HG03103 (cell line): ENCODE measurements around the gene RINT1.

Experiments
- ATAC-seq: cut with Tn5 transposase; IDR thresholded peaks from one replicate; pipeline ENCODE4 v1.9.1; 2021; ENCODE audit warnings: low read depth; ENCODE audit not compliant: unreplicated experiment

RINT1 gene

GRCh38 chr7:105530546-105530945 lies 1.5 kb upstream of the RINT1 start:
- ATAC-seq, result no peak

GRCh38 chr7:105532709-105533460 lies 884 bp downstream of the RINT1 start:
- no peak for ATAC-seq

GRCh38 chr7:105538339-105538738 lies 6.3 kb downstream of the RINT1 start:
- ATAC-seq, result no peak

- no peak for ATAC-seq
Observed at GRCh38 chr7:105559926-105560325, 27.9 kb downstream of the RINT1 start.

- no peak for ATAC-seq
Observed at GRCh38 chr7:105565190-105565589, 33.2 kb downstream of the RINT1 start.

GRCh38 chr7:105567024-105567423 lies 35.0 kb downstream of the RINT1 start:
- ATAC-seq, result no peak

- ATAC-seq, result no peak
Observed at GRCh38 chr7:105567821-105568220, 35.8 kb downstream of the RINT1 start.

GRCh38 chr7:105571891-105572290 lies 39.9 kb downstream of the RINT1 start:
- no peak for ATAC-seq

- ATAC-seq, result no peak
Observed at GRCh38 chr7:105577251-105577650, 45.2 kb downstream of the RINT1 start.

GRCh38 chr7:105578496-105578895 lies 46.5 kb downstream of the RINT1 start:
- no peak for ATAC-seq

GRCh38 chr7:105580022-105580740 lies 48.2 kb downstream of the RINT1 start:
- ATAC-seq, result no peak

- ATAC-seq, result peak; percentile 82
Observed at GRCh38 chr7:105581066-105581811, 49.2 kb downstream of the RINT1 start, which contains the start of gene EFCAB10. Gene EFCAB10, minus strand, starts transcription at chr7:105581493. Its CDS starts 30 bp downstream, at chr7:105581463.

- no peak for ATAC-seq
Observed at GRCh38 chr7:105583061-105583460, 51.1 kb downstream of the RINT1 start.

- no peak for ATAC-seq
Observed at GRCh38 chr7:105584165-105584564, 52.2 kb downstream of the RINT1 start.

GRCh38 chr7:105585850-105586500 lies 54.0 kb downstream of the RINT1 start:
- no peak for ATAC-seq

- no peak for ATAC-seq
Observed at GRCh38 chr7:105587909-105588635, 56.1 kb downstream of the RINT1 start.

GRCh38 chr7:105589356-105590077 lies 57.5 kb downstream of the RINT1 start:
- peak; percentile 89 for ATAC-seq

GRCh38 chr7:105590793-105591192 lies 58.8 kb downstream of the RINT1 start:
- ATAC-seq, result no peak

GRCh38 chr7:105591522-105591921 lies 59.5 kb downstream of the RINT1 start:
- ATAC-seq, result no peak
